BLaER1 treated with 17β-estradiol and CSF1 and Interleukin-3, amounts not matched to agents 10 nM and 100 nM (cell line): ENCODE results near the gene CLIC4.

ENCODE experiments used
- H3K27ac ChIP-seq, 11 experiments: shearing (Covaris generic); formaldehyde crosslinking; 2 replicates each; pipeline ENCODE4 v1.8.1; 2022
- H3K27me3 ChIP-seq, 11 experiments: shearing (Covaris generic); formaldehyde crosslinking; 2 replicates each; pipeline ENCODE4 v1.8.1; 2022
- H3K36me3 ChIP-seq, 11 experiments: shearing (Covaris generic); formaldehyde crosslinking; 2 replicates each; pipeline ENCODE4 v1.8.1; 2022
- H3K4me1 ChIP-seq, 10 experiments: shearing (Covaris generic); formaldehyde crosslinking; 2 replicates each; pipeline ENCODE4 v1.8.1; 2022
- H3K4me2 ChIP-seq, 11 experiments: shearing (Covaris generic); formaldehyde crosslinking; 2 replicates each; pipeline ENCODE4 v1.8.1; 2022
- H3K4me3 ChIP-seq, 10 experiments: shearing (Covaris generic); formaldehyde crosslinking; 2 replicates each; pipeline ENCODE4 v1.8.1; 2022
- H3K9ac ChIP-seq, 11 experiments: shearing (Covaris generic); formaldehyde crosslinking; 2 replicates each; pipeline ENCODE4 v1.8.1; 2022
- H3K9me3 ChIP-seq, 11 experiments: shearing (Covaris generic); formaldehyde crosslinking; replicated peaks in 1 of 11; 2 replicates each; pipeline ENCODE4 v1.8.1; 2022
- H4K20me1 ChIP-seq, 11 experiments: shearing (Covaris generic); formaldehyde crosslinking; 2 replicates each; pipeline ENCODE4 v1.8.1; 2022
- Cebpa-rat ChIP-seq, 11 experiments: shearing (Covaris generic); IDR thresholded peaks; 2 replicates each; pipeline ENCODE4 v1.8.1; 2022

Gene CLIC4

DNA sequence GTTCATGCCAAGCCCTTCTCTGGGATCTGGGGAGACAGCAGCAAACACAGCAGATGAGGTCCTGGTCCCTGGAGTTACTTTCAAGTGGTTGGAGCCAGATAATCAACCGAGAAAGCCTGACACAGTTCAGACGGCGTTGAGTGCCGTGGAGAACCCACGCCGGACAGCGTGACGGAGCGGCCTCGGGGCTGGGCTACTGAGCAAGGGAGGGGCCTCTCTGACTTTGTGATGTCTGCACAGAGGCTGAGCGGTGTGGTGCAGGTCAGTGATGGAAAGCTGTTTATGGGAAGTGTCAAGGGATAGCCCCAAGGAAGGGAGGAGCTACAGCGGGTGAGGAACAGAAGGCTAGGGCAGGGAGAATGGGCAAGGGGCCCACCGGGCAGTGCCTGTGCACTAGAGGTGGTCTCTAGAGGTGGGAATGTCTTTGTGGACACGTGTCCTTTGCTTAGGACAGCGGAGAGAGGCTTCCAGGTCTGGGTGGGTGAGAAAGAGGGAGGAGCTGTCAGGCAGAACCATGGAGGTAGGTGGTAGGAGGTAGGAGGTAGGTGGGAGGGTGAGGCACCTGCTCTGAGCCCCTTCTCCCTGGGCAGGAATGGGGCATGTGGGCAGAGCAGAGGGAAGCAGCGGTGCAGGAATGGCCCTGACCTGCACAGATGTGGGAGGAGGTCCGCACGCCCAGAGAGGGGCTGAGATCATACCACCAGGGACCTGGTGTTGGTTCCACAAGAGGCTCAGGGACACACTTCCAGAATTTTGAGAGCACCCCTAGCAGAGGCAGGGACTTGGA, 122.0 kb downstream of the CLIC4 start:
- TF ChIP-seq Cebpa-rat (IDR thresholded peaks at IDR 0.05) = no peak
- peaks cover 0 to 14% (median 0%) of the 10 kb centered on the region in 11 experiments; a peak in 3 of 22 replicates for H3K27me3 ChIP-seq
- H3K4me3 ChIP-seq = no peak overlapping the region
- no peaks in the 10 kb centered on the region for H3K9me3 ChIP-seq
- H3K4me1 ChIP-seq = peaks cover 27 to 76% (median 43%) of the 10 kb centered on the region in 10 experiments
- no peak overlapping the region for H3K27ac ChIP-seq
- no peaks in the 10 kb centered on the region for H4K20me1 ChIP-seq
- H3K4me2 ChIP-seq = peak overlapping the region in 2 of 11 experiments; percentile 4 to 18; a peak in 3 of 22 replicates
- H3K9ac ChIP-seq = no peak overlapping the region
- H3K36me3 ChIP-seq = no peaks in the 10 kb centered on the region

DNA sequence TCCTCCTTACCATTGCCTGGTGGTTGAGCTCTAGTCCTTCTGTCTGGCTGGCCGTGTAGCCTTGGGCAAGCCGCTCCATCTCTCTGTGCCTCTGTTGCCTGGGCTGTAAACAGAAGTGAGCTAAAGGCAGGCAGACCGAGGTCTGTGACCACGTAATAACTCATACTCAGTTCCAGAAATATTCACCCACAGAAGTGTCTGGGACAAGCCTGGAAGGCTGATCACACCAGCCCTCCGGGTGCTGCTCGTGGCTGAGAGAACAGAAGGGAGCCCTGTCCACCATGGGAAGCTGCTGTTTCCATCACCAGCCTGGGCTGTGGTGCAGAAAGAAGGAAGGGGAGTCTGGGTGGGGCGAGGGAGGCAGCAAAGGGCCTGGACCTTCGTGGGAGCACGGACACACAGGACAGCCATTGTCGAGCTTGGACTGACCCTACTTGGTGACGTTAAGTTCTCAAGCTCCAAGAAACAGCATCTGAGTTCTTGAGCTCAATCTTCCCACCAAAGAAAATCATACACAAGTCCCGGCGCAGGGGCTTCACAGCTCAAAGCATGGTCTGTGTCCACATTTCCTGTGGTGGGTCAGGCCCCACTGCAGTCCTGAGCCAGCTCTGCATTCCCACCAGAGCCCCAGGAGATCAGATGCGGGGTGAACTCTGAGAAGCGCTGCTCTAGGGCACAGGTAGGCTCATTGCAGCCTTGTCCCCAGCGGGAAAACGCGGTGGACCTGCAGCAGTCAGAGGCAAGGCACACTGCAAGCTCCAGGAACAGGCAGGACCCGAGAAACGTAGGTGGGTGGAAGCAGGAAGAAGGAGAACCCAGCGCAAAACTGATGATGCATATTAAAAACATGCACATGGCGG, 123.0 kb downstream of the CLIC4 start:
- TF ChIP-seq Cebpa-rat (IDR thresholded peaks at IDR 0.05) = no peak

GRCh38 chr1:24870551-24871195, 125.4 kb downstream of the CLIC4 start:
- peaks cover 34 to 63% (median 42%) of the 10 kb centered on the region in 10 experiments for H3K4me1 ChIP-seq
- H3K4me2 ChIP-seq = peak overlapping the region; percentile 67 to 84 (median 79)
- TF ChIP-seq Cebpa-rat (IDR thresholded peaks at IDR 0.05) = no peak
- H3K4me3 ChIP-seq = no peak overlapping the region; a peak in 1 of 20 replicates
- H3K9me3 ChIP-seq = no peaks in the 10 kb centered on the region
- H3K9ac ChIP-seq = peak overlapping the region in 2 of 11 experiments; percentile 36 to 41; a peak in 1 of 22 replicates
- no peaks in the 10 kb centered on the region for H4K20me1 ChIP-seq
- H3K27ac ChIP-seq = peak overlapping the region in 1 of 11 experiments; percentile 4; a peak in 1 of 22 replicates
- peaks cover 0 to 14% (median 0%) of the 10 kb centered on the region in 11 experiments; a peak in 3 of 22 replicates for H3K27me3 ChIP-seq
- H3K36me3 ChIP-seq = no peaks in the 10 kb centered on the region

More for the DNA sequence above, 123.0 kb downstream of the CLIC4 start:
- Histone ChIP-seq H3K9me3 (no peaks in the 10 kb centered on the region), H3K27me3 (peaks cover 0 to 14% (median 0%) of the 10 kb centered on the region in 11 experiments; a peak in 3 of 22 replicates), H3K9ac (no peak overlapping the region), H3K4me3 (no peak overlapping the region), H3K4me2 (peak overlapping the region in 3 of 11 experiments; percentile 13 to 31 (median 24); a peak in 2 of 22 replicates), H3K27ac (no peak overlapping the region), H3K36me3 (no peaks in the 10 kb centered on the region), H4K20me1 (no peaks in the 10 kb centered on the region), H3K4me1 (peaks cover 34 to 83% (median 52%) of the 10 kb centered on the region in 10 experiments)

- Histone ChIP-seq H3K27ac (no peak overlapping the region; a peak in 1 of 22 replicates), H4K20me1 (no peaks in the 10 kb centered on the region)
Observed at GRCh38 chr1:24871306-24871901, 126.2 kb downstream of the CLIC4 start.

DNA sequence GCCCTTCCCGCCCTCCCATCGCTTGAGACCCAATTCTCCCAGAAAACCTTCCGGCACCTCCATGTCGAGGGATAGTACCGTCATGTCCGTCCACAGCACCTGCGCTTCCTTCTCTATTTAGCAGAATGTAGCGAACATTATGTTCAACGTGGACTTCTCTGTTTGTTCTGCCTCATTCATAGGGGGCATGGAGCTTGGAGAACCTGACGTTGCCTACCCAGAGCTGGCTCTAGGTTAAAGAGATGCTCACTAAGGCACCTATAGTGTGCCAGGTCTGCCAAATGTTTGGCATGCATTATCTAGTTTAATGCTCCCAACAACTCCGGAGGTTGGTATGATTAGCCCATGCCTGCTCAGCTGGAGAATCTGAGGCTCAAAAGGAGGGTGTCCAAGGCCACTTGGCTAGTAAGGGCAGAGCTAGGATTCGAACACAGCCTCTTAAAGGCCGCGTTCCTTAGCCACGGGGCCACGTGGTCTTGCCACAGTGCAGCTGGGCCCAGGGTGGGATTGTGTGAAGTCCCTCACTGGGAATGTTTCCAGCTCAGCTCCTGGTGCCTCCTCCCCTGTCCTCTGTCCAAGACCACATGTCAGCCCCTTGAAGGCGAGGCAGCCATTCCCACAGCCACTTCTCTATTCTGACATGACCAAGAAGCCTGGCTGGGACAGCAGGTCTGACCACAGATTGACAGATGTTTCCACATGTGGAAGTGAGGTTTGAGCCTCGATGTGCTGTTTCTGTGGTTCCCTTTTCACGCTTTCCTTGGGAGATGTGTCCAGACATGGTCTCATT, 127.0 kb downstream of the CLIC4 start:
- H3K27me3 ChIP-seq = peaks cover 0 to 14% (median 0%) of the 10 kb centered on the region in 11 experiments; a peak in 3 of 22 replicates
- H3K4me2 ChIP-seq = peak overlapping the region; percentile 30 to 84 (median 79)
- no peak overlapping the region for H3K4me3 ChIP-seq
- no peaks in the 10 kb centered on the region for H3K9me3 ChIP-seq
- no peak overlapping the region for H3K9ac ChIP-seq
- no peaks in the 10 kb centered on the region for H3K36me3 ChIP-seq
- peaks cover 34 to 53% (median 40%) of the 10 kb centered on the region in 10 experiments for H3K4me1 ChIP-seq
- peak overlapping the region in 3 of 11 experiments; percentile 8 to 54 (median 33); a peak in 3 of 22 replicates for H3K27ac ChIP-seq
- no peaks in the 10 kb centered on the region for H4K20me1 ChIP-seq
- TF ChIP-seq Cebpa-rat (IDR thresholded peaks at IDR 0.05) = no peak

More at GRCh38 chr1:24871306-24871901, 126.2 kb downstream of the CLIC4 start:
- no peak for TF ChIP-seq Cebpa-rat (IDR thresholded peaks at IDR 0.05)
- H3K9me3 ChIP-seq = no peaks in the 10 kb centered on the region
- H3K4me1 ChIP-seq = peaks cover 34 to 62% (median 42%) of the 10 kb centered on the region in 10 experiments
- no peaks in the 10 kb centered on the region for H3K36me3 ChIP-seq
- H3K27me3 ChIP-seq = peaks cover 0 to 14% (median 0%) of the 10 kb centered on the region in 11 experiments; a peak in 3 of 22 replicates
- H3K9ac ChIP-seq = 0 out of 22 replicates have a peak overlapping the region, but pooled peaks of 1 of the 11 experiments have one; percentile 41
- peak overlapping the region; percentile 67 to 84 (median 79) for H3K4me2 ChIP-seq
- H3K4me3 ChIP-seq = no peak overlapping the region

DNA sequence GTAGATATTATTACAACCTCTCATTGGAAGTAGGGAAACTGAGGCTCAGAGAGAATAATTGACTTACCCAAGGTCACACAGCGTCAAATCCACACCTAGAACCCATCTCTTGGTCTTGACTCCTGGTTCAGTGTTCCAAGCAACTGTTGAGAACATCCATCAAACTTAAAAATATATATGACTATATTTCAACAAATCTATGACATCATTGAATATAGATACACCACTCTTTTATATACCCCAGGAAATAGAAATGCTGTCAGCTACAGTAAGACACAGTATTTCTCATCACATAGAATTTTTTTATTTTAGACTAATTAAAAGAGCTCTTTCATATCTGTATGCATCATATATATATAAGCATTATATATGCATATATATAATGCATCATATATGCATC, 127.9 kb downstream of the CLIC4 start:
- no peak overlapping the region for H3K9ac ChIP-seq
- H3K27me3 ChIP-seq = peaks cover 0 to 6% (median 0%) of the 10 kb centered on the region in 11 experiments; a peak in 3 of 22 replicates
- H3K4me3 ChIP-seq = no peak overlapping the region
- peaks cover 34 to 50% (median 40%) of the 10 kb centered on the region in 10 experiments for H3K4me1 ChIP-seq
- no peaks in the 10 kb centered on the region for H3K36me3 ChIP-seq
- no peaks in the 10 kb centered on the region for H4K20me1 ChIP-seq
- H3K4me2 ChIP-seq = peak overlapping the region in 9 of 11 experiments; percentile 29 to 84 (median 79); a peak in 16 of 22 replicates
- TF ChIP-seq Cebpa-rat (IDR thresholded peaks at IDR 0.05) = no peak
- H3K27ac ChIP-seq = peak overlapping the region in 2 of 11 experiments; percentile 3 to 40; a peak in 2 of 22 replicates
- H3K9me3 ChIP-seq = no peaks in the 10 kb centered on the region

DNA sequence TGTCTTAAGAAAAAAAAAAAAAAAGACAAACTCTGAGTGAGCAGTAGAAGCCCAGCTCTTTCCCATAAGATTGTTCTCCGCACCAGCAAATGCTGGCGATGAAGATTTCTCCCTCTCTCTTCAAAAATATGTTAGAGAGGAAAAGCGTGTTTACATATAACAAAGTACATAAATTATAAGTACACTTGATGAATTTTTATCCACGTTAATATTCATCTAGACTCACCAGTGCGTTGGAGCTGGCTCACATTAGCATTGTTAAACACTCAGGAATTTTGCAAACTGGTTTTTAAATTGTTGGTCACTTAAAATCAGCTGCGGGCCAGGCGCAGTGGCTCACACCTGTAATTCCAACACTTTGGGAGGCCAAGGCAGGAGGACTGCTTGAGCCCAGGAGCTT, 128.8 kb downstream of the CLIC4 start:
- Histone ChIP-seq H3K27me3 (0 out of 22 replicates have a peak, but pooled peaks cover 0 to 5% (median 0%) of the 10 kb centered on the region in 11 experiments), H3K9ac (no peak overlapping the region), H3K4me3 (no peak overlapping the region), H4K20me1 (no peaks in the 10 kb centered on the region), H3K36me3 (no peaks in the 10 kb centered on the region), H3K9me3 (no peaks in the 10 kb centered on the region), H3K27ac (no peak overlapping the region), H3K4me2 (no peak overlapping the region), H3K4me1 (peaks cover 34 to 41% (median 39%) of the 10 kb centered on the region in 10 experiments)
- TF ChIP-seq Cebpa-rat (IDR thresholded peaks at IDR 0.05) = no peak
